Ishikawa (cell line): ENCODE data around the gene ETV6.

ENCODE experiments used
- CEBPB ChIP-seq: IDR thresholded peaks from 2 replicates; pipeline ENCODE4 v1.6.1; 2012
- CREB1 ChIP-seq: IDR thresholded peaks from 2 replicates; pipeline ENCODE4 v1.6.1; 2012; ENCODE audit warnings: low read depth
- EGR1 ChIP-seq: IDR thresholded peaks from 2 replicates; pipeline ENCODE4 v1.6.1; 2012
- EP300 ChIP-seq: IDR thresholded peaks from 2 replicates; pipeline ENCODE4 v1.6.1; 2012; ENCODE audit warnings: borderline replicate concordance
- FOXM1 ChIP-seq: IDR thresholded peaks from 2 replicates; pipeline ENCODE4 v1.6.1; 2012; ENCODE audit warnings: low read depth, borderline replicate concordance
- NFIC ChIP-seq: IDR thresholded peaks from 2 replicates; pipeline ENCODE4 v1.6.1; 2012
- RAD21 ChIP-seq: IDR thresholded peaks from 2 replicates; pipeline ENCODE4 v1.6.1; 2012; ENCODE audit warnings: low read depth
- TAF1 ChIP-seq: IDR thresholded peaks from 2 replicates; pipeline ENCODE4 v1.6.1; 2012; ENCODE audit warnings: low read depth, mild to moderate bottlenecking
- TCF12 ChIP-seq: IDR thresholded peaks from 2 replicates; pipeline ENCODE4 v1.6.1; 2012; ENCODE audit warnings: low read depth
- TEAD4 ChIP-seq: IDR thresholded peaks from 2 replicates; pipeline ENCODE4 v1.6.1; 2012
- USF1 ChIP-seq: IDR thresholded peaks from 2 replicates; pipeline ENCODE4 v1.6.1; 2012
- YY1 ChIP-seq: IDR thresholded peaks from 2 replicates; pipeline ENCODE4 v1.6.1; 2012; ENCODE audit warnings: low read depth
- ZBTB7A ChIP-seq: IDR thresholded peaks from 2 replicates; pipeline ENCODE4 v1.6.1; 2012; ENCODE audit warnings: low read depth
- TF ChIP-seq, protein P1 (sequence below): IDR thresholded peaks from 2 replicates; pipeline ENCODE4 v1.6.1; 2012; ENCODE audit warnings: low read depth, mild to moderate bottlenecking
- TF ChIP-seq, protein P2 (sequence below): IDR thresholded peaks from 2 replicates; pipeline ENCODE4 v1.6.1; 2012

The ETV6 gene

GRCh38 chr12:11725686-11726085 lies 76.2 kb downstream of the ETV6 start:
- no peak for TF ChIP-seq EP300
- TF ChIP-seq NFIC: no peak
- TF ChIP-seq TCF12: no peak
- TF ChIP-seq, protein P1, sequence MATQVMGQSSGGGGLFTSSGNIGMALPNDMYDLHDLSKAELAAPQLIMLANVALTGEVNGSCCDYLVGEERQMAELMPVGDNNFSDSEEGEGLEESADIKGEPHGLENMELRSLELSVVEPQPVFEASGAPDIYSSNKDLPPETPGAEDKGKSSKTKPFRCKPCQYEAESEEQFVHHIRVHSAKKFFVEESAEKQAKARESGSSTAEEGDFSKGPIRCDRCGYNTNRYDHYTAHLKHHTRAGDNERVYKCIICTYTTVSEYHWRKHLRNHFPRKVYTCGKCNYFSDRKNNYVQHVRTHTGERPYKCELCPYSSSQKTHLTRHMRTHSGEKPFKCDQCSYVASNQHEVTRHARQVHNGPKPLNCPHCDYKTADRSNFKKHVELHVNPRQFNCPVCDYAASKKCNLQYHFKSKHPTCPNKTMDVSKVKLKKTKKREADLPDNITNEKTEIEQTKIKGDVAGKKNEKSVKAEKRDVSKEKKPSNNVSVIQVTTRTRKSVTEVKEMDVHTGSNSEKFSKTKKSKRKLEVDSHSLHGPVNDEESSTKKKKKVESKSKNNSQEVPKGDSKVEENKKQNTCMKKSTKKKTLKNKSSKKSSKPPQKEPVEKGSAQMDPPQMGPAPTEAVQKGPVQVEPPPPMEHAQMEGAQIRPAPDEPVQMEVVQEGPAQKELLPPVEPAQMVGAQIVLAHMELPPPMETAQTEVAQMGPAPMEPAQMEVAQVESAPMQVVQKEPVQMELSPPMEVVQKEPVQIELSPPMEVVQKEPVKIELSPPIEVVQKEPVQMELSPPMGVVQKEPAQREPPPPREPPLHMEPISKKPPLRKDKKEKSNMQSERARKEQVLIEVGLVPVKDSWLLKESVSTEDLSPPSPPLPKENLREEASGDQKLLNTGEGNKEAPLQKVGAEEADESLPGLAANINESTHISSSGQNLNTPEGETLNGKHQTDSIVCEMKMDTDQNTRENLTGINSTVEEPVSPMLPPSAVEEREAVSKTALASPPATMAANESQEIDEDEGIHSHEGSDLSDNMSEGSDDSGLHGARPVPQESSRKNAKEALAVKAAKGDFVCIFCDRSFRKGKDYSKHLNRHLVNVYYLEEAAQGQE: no peak
- TF ChIP-seq RAD21: no peak
- no peak for TF ChIP-seq ZBTB7A
- TF ChIP-seq TAF1: no peak

DNA sequence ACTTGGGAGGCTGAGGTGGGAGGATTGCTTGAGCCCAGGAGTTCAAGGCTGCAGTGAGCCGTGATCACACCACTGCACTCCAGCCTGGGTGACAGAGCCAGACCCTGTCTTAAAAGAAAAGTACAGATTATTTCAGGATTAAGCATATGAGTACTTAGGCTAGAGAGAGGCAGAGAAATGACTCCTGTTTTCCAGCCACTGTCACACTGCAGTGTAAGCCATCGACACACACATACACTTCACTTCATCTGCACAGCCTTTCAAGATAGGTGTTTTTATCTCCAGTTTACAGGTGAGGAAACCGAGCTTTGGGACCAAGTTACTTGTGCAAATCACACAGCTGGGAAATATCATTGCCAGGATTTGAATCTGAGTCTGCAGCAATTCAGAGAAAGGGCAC lies 77.2 kb downstream of the ETV6 start:
- TF ChIP-seq RAD21: no peak

GRCh38 chr12:11727133-11727664 lies 77.7 kb downstream of the ETV6 start:
- TF ChIP-seq, protein P2, sequence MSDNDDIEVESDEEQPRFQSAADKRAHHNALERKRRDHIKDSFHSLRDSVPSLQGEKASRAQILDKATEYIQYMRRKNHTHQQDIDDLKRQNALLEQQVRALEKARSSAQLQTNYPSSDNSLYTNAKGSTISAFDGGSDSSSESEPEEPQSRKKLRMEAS: no peak
- TF ChIP-seq CEBPB: no peak
- no peak for TF ChIP-seq CREB1
- no peak for TF ChIP-seq ZBTB7A
- no peak for TF ChIP-seq EP300
- TF ChIP-seq FOXM1: no peak
- TF ChIP-seq NFIC: no peak
- no peak for TF ChIP-seq TAF1
- TF ChIP-seq TCF12: no peak
- TF ChIP-seq RAD21: no peak
- TF ChIP-seq USF1: no peak
- TF ChIP-seq TEAD4: no peak

- TF ChIP-seq CEBPB (no peak), EGR1 (no peak), RAD21 (no peak), TAF1 (no peak), CREB1 (no peak), YY1 (no peak), TEAD4 (no peak)
- TF ChIP-seq, protein P1: no peak
Measured at GRCh38 chr12:11728154-11728755, 78.8 kb downstream of the ETV6 start.

GRCh38 chr12:11729008-11729407 lies 79.5 kb downstream of the ETV6 start:
- TF ChIP-seq EGR1 (no peak), FOXM1 (no peak), RAD21 (no peak), EP300 (no peak), CEBPB (no peak), NFIC (no peak), TAF1 (no peak), TCF12 (no peak), TEAD4 (no peak), ZBTB7A (no peak), USF1 (no peak), CREB1 (no peak)
- TF ChIP-seq, protein P2: no peak
- TF ChIP-seq, protein P1: no peak
